OCI-M1 (cell line): ENCODE measurements around the gene TMC3.
"Not testable (repeated sequence)": the region's sequence is repeated elsewhere in the genome, so short reads cannot be mapped to it uniquely, and the experiment has no call there.

Experiments used
- DNase-seq: peaks from one replicate; lab custom pipeline; 2025; lab: John Stamatoyannopoulos, UW

The TMC3 gene

DNA sequence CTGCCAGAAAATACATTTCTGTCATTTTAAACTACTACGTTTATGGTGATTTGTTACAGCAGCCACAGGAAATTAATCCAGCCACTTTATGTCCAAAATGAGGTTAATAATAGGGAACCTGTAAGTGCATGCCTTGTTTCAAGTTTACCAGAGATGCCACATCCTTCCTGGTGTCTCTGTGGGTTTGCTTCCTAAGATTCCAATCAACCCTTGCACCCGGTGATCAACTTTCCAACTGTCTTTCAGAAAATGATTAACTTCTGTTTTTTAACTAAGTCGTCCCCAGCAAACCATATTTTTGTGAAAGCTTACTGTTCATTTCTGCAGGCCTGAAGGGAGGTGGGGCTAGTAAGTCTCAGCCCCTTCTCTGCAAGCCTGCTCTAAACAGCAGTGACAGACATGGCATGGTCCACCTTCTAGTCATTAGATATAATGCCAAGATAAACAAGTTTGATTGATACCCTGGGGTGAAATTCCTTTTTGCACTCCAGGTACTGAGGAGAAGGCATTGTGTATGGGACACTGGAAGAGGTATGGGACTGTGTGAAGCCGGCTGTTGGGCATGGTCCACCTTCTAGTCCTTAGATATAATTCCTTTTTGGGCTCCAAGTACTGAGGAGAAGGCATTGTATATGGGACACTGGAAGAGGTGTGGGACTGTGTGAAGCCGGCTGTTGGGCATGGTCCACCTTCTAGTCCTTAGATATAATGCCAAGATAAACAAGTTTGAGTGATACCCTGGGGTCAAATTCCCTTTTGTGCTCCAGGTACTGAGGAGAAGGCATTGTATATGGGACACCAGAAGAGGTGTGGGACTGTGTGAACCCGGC, 11.1 kb upstream of the TMC3 start:
- no peak for DNase-seq

DNA sequence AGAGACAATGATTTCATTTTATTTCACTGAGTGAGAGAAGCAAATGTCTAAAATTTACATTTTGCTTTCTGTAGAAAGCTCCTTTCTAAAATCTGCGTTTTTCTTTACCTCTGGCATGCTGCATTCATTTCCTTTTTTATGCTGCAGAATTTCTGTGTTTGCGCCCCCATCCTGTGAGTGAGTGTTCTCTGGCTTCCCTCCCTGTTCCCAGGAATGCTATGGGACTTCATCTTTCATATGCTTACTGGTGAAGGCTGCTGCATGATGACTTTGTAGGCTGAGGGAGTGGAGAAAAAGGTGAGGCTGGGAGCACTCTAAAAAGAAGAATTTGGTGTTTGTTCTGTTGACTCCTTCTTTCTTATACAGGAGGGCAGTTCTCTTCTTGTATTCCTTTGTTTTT, 7.7 kb upstream of the TMC3 start:
- DNase-seq: no peak

DNA sequence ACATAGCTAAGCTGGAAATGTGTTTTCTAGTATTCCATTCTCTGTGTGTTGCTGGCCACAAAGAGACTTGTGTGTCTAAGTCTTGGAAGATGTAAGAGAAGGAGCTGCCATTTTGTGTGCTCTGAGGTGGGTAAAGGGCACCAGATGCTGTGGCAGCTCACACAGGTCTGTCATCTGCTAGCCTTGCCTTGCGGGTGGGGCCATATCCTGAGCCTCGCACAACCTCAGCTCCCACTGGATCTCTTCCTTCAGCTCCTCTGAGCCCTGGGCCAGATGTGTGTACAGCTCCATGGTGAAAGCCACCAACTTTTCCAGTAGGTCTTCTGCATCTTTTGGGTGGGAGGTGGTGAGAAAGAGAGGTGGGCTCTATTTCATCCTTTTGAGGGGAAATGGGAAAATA, 6.7 kb upstream of the TMC3 start:
- DNase-seq: no peak

DNA sequence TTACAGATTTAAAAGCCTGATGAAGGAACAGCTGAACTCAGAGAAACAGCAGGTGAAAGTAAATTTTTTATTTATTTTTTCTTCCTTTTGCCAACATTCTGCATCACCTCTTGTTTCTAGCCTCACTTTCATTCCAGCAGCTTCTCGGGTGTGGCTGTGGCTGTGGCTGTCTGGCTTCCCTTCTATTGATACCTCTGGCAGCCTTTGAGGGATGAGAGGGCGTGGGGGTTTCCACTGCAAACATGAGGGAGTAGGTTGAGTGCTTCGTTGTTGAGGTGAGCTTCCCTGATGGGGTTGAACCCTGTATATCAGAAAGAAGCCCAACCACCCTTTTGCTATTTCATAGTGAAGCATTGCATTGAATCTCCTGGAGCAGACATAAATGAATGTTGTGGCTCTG, 6.2 kb upstream of the TMC3 start:
- DNase-seq: no peak

DNA sequence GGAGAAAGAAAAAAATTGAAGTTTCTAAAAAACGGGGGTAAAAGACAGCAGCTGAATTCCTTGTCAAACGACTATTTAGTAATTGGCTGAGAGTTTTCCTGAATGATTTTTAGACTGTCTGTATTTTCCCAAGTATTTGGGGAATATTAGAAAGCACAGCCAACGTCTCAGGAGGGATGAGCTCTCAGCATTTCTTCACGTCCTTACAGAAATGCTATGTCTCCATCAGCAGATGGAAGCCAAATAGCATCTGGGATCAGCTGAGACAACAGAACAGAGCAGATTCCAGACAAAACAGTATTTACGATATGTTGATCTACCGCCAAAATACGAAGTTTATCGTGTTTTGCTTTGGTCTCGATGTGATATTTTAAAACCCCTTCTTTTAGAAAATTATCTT, 5.3 kb upstream of the TMC3 start:
- DNase-seq: no peak

DNA sequence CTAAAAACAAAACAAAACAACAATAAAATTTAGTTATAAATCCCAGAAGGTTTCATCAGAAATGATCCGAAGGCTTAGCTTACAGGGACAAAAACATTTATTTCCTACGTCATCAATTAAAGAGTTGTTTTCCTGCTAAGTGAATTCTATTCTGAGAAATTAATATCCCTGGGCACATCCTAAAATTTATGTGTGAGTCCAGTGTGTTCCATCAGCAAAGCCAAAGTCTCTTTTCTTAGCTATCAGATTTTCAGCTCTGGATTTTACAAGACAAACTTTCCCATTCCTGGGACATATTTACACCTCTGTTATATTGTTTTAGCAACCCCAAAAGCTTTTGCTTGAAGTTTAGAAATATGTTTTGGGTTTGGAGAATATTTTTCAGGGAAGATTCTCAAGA, 4.4 kb upstream of the TMC3 start:
- no peak for DNase-seq

DNA sequence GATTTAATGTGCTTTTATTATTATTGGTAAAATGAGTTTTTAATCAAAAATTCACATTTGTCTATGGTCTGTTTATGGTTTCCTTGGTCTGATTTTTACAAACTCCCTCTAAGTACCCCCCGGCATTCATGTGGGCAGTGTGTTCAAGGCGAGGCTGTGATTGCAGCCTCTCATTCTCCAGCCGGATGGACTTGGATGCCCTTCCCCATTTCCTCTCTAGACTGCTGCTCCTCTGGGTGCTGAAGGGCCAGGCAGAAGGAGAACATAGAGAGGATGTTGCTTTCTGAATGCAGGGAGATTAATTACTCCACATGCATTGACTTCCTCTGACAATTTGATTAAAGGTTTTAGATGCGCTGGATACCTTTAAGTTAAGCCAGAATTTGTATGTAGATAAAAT, 3.9 kb upstream of the TMC3 start:
- DNase-seq: no peak

DNA sequence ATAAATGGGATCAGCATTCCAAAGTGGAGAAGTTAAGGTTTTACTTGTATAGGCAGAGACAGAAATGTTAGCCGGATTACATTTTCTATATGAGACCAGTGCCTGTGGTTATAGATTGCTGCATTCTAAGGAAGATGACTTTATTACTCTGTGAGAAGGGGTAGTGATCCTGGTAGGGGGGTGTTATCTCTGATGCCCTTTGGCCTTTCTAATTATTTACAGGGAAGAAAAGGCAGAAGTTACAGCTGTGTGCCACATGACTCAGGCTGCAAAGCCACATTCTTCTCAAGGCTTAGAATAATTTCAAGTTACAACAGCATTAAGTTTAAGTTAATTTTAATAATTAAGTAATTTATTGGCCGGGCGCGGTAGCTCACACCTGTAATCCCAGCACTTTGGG, 2.2 kb upstream of the TMC3 start:
- DNase-seq: no peak

DNA sequence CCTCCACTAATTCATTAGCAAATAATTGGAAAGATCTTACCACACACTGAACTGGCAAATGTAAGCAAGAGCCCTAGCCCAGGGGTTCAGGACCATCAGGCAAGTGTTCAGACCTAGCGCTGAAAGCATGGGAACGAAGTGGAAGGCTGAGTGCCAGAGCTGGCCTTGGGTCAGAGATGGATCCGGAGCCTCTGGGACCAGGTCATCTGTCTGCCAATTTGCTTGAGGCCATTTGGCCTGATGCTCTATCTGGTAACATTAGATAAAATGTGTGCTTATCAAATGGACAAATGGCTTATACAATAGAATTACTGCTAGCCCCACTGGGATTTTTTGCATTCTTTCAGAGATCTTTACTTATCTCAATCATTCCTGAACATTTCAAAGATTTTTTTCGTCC, 1.4 kb upstream of the TMC3 start:
- no peak for DNase-seq

DNA sequence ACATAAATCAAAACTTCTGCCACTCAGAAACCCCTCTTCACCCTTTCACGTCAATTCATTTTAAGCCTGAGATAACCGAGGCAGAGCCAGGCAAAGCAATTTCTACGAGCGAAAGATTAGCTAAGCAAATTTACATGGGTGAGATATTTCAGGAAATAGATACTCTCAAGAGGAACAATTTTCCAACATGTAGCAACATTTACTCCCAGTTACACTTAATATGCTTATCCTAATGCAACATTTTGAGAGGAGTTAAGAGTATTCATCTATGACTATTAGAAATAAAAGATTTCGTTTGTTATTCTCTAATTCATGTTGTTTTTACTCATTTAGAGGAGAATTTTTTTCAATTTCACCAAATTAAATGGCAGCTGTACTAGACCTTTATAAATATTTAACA, 837 bp downstream of the TMC3 start:
- no peak for DNase-seq

DNA sequence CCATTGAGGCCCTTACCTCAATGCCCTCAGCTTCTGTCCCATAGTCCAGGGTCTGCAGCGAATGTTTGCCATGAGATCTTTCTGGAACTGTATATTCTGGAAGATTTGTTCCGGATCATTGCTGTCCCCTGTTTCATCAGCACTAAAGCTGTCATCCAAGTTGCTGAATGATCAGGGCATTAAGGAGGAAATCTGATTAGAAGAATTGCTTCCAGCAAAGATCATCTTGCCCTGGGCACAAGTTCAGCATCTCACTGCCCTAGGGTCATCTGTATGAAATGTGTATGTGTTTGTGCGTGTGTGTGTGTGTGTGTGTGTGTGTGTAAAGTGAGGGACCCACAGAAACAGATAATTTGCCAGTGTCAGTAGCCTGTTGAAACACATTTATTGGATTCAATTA, 1.4 kb downstream of the TMC3 start:
- no peak for DNase-seq

DNA sequence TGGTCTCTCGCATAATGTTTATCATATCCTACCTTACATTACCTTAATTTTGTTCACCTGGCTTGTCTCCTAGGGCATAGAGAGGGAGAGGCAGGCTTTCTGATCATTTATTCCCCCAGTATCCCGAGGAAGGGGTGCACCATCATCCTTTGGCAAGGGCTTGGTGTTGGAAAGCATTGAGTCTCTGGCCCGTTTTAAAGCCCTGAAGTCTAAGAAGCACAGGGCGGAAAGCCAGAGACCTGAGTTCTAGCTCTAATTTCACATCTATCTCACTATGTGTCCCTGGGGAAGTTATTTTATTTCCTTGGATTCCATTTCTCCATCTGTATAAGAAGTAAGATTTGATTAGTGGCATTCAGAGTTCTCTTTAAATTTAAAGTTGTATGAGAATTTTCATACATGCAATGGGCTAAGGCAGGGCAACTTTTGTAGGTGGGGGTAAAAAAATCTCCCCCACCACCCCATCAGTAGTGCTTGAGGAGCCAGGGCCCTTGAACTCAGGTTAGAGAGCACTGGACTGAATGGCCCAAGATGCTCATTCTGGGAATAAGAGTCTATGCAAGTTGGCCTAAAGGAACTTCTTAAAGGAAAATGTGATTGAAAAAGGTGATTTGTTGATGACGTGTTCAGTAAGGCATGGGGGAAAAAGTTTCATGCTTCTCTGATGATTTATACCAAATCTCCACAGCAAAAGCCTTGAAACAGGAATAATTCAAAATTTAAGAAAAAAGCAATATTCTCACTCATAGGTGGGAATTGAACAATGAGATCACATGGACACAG, 10.1 kb downstream of the TMC3 start:
- no peak for DNase-seq

DNA sequence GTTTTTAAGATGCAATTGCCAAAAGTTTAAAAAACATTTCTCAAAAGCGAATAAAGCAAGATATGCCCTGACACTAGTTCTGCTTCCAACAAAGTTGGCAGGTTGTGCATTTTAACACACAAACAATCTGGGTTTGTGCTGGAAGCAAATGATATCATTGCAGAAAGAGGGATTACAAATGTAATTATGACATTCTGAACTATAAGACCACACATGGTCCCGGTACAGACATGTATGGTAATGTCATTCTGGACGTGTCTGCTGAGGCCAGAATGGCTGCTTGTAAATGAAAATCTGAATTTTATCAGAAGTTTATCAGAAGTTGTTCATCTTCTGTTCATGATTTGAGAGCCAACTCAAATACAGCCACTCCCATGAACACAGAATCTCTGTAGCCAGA, 10.7 kb downstream of the TMC3 start:
- DNase-seq: no peak

DNA sequence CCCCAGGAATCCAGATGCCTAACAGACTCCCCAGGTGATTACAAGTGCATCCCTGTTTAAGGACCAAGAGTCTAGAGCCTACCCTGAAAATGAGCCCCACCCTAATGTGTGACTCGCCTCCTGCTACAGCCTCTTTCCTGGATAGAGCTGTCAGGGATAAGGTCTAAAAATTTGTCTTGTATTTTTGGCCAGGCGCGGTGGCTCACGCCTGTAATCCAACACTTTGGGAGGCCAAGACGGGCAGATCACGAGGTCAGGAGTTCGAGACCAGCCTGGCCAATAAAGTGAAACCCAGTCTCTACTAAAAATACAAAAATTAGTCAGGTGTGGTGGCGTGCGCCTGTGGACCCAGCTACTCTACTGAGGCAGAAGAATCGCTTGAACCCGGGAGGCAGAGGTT, 11.2 kb downstream of the TMC3 start:
- no peak for DNase-seq

DNA sequence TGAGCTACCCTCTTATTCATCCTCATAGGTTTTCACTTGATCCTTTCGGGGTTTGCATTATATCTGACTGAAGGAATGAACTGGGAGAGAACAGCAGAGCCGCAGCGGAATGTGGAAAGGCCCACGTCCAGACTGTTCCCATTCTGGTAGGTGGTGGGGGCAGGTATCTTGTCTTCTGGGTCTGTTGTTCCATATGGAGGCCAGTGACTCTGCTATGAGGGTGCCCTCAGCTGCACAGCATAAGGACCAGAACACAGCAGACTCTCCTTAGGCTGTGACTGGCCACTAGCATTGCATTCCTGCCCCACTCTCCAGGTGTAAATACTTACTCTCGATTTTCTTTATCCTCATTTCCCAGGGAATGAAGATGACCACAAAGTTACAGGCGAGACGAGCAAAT, 12.1 kb downstream of the TMC3 start:
- DNase-seq: no peak

DNA sequence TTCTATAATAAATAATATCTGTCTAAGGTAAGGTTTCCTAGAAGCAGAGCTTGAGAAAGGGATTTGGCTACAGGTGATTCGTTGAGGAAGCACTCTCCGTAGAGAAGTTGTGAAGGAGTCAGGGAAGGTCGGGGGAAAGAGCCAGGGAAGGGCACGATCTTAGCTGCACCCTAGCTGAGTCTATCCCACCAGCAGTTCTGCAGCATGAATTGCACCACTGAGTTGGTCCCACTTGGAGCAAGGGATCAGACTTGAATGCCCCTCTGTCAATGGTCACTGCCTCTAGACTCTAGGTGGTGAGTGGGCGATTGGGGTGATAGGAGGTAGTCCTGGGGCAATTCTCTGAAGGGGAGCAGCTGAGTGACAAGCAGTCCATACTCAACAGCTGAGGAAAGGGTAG, 13.5 kb downstream of the TMC3 start:
- DNase-seq: no peak

DNA sequence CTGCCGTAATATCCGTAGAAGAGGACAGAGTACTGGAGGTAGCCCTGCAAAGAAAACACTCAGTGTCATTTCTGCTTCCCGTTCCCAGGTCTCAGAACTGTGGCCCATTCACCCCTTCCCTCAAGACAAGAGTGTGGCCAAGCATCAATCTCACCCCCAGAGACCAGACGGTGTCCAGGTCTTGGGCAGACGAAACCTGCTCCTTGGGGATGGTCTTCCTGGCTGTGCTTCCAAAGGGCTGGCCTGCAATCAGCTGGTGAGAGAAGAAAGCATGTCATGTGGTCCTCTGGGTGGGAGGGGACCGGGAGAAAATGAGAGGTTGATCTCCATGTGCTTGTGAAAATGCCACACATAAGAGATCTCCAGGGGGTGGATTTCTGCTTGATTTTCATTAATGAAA, 15.8 kb downstream of the TMC3 start:
- no peak for DNase-seq

DNA sequence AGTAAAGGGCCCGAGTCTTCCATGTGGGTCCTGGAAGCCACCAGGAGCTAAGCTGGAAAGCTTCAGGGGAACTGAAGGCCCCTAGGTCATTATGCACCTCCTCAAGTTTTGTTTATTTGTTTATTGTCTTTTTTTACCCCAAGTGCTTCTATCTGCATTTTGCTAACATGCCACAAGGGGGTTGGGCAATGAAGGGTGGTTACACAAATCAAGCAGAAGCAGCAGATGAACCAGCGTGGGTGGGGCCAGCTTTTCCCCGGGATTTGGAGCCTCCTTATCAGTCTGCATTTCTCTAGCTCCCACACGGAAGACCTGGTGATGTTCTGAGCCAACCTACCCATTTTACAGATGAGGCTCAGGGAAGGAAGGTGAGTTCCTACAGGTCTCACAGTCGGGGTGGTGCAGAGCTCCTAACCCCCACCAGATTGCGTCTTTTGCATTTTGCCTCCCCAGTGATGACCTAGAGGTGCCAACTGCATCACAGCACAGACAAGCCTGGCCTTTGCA, 16.8 kb downstream of the TMC3 start:
- peak; percentile 4 for DNase-seq

DNA sequence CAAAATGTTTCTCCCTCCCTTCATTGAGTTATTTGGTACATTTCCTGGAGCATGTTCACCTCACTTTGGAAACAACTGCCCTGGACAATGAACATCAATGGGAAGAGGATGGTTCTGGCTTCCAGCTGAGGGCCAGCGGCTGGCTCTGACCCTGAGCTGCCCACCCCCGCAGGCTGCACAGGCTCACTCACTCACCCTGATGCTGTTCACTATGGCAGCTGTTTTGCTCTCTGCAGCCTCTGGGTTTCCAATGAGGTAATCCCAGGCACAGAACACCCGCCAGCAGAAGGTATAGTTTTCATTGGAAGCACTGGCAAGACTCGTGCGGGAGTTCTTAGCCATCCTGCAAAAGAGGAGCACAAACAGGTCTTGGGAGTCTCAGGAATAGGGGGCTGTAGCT, 17.8 kb downstream of the TMC3 start:
- no peak for DNase-seq

DNA sequence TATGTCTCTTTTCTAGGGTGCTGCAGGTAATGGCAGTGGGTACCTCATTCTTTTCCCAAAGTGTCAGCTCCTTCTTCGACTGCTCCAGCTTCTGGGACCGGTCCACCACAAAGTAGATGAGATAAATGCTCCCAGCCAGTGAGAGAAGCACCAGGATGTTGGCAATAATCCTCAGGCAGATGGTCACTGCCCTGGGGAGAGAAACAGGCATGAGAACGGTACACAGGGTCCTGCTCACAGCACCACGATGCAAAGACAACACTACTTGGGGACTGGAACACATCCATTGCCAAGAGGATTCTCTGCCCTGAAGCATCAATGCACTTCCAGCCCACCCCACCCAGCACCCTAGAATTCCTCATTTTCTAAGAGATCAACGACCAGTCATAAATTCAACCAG, 22.4 kb downstream of the TMC3 start:
- DNase-seq: no peak

DNA sequence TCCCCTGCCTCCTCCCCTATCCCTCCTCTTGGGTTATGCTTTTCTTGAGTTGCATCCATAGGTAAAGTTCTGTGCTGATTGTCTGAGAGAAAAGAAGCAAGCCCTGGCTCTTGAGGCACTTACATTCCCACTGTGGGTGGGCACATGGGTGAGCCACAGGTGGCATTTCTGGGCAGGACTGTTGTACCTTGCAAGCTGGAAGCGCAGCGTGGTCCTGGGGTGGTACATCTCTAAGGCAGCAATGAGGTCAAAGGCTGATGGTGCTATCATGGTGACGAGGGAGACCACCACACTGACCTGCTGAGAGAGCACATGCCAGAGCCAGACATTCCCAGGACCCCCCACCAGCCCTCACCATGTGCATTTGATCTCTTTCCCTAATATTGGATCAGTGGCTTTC, 24.7 kb downstream of the TMC3 start:
- DNase-seq: no peak

DNA sequence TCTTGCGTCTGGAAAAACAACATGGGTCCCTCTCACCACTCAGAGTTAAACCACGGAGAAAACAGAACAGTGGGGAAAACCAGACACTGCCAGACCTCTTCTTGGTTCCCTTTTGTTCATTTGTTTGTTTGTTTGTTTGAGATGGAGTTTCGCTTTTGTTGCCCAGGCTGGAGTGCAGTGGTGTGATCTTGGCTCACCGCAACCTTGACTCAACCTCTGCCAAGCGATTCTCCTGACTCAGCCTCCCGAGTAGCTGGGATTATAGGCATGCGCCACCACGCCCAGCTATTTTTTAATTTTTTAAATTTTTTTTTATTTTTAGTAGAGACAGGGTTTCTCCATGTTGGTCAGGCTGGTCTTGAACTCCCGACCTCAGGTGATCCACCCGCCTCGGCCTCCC, 25.3 kb downstream of the TMC3 start:
- DNase-seq: not testable (repeated sequence)

DNA sequence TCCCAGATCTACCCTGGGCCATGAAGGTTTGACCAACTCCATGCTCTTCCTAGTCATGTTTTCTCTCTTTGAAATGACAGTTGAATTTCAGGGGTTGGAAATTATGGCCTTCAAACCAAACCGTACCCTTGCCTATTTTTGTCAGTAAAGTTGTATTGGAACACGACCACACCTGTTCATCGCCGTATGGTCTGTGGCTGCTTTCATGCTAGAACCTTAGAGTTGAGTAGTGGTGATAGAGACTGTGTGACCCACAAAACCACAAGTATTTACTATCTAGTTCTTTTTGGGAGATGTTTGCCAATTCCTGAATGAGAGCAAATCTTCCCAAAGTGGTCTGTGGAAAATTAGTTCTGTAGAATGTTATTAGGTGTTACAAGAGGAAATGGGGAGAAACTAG, 26.1 kb downstream of the TMC3 start:
- DNase-seq: no peak

DNA sequence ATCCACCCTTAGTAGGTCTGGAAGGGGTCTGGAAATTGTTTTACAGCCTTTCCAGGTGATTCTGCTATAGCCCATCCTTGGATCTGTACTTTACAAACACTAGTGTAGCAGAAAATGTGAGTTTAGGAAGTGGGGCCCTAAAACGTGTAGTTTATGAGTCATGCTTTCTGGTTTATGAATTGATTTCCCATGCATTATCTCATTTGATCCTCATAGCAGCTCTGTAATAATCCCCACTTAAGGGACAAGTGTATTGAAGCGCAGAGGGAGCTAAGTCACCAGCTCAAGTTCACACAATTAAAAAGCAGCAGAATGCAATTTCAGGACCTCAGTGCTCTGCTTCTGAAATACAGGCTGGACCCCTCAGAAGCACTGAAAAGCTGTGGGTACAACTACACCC, 27.4 kb downstream of the TMC3 start:
- DNase-seq: no peak
